DMS114 treated with DMSO at 0.1 percent for 48 hours (cell line): ENCODE measurements around the gene CPNE5.
"Not testable (repeated sequence)": the region's sequence is repeated elsewhere in the genome, so short reads cannot be mapped to it uniquely, and the experiment has no call there.

Source experiments
- DNase-seq: peaks from one replicate; lab custom pipeline; 2025; ENCODE audit not compliant: unreplicated experiment; lab: John Stamatoyannopoulos, UW

CPNE5 gene

DNA sequence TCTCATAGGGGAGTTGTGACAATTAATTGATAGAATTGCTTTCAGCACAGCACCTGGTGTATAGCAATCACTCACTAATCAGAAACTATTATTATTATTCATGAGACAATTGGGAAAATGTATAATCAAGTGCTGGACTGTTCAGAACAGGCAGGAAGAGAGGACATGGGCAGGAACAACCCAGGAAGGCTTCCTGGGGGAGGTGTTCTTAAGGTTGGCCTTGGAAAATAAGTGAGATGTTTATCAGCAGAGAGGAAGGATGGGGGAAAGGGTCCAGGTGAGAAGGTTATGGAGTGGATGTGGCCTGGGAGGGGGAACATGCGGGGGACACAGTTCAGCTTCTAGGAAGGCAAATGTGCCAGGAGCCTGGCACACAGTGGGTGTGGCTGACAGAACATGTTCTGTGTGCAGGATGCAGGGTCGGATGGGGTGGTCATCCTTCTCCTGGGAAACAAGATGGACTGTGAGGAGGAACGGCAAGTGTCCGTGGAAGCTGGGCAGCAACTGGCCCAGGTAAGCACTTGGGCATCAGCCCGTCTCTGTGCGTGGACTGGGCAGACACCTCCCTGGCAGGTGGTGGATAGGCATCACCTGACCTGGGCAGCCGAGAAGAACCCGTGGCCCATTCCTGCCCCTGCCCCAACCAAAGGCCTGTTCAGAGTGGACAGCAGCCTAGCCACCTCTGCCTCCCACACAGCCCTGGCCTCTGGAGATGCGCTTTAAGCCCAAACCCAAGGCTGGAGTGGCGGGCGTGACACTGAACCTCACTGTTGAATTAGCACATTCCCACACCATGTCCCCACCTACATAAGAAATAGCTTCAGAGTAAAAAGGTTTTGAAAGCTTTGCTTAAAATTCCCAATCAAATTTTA is 110.7 kb downstream of the CPNE5 start:
- no peak for DNase-seq

DNA sequence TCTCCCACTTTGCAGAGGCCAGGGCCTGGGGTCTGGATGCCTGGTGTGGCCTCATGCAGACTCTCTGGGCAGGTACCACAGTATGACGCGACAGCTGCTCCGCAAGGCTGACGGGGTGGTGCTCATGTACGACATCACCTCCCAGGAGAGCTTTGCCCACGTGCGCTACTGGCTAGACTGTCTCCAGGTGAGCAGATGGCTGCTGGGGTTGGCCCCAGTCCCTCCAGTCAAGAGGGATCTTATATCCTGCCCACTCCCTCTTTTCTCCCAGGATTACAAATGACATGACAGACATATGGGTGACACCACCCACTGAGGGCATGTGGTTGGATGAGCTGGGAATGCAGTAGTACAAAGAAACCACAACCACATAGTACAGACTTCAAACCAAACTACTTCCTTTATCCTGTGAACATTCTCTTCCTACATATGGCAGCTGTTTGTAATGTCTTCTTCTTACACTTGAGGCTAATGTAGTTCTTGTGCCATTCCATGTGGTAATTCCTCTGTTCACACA is 111.7 kb downstream of the CPNE5 start:
- no peak for DNase-seq

DNA sequence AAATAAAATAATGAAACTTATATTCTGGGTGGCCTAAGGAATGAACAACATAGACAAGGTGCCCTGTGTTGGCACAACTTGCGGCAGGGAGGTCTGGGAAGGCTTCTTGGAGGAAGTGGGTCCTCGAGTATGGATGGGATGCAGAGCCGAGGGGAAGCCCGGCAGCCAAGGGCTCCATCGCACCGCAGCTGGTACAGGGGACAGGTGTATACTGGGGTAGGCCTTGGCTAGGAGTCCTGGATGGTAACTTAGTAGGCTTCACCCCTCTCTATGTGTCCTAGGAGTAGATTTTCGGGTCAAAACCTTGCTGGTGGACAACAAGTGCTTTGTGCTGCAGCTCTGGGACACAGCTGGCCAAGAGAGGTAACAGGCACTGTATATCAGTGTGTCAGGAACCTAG is 113.7 kb downstream of the CPNE5 start:
- no peak for DNase-seq

DNA sequence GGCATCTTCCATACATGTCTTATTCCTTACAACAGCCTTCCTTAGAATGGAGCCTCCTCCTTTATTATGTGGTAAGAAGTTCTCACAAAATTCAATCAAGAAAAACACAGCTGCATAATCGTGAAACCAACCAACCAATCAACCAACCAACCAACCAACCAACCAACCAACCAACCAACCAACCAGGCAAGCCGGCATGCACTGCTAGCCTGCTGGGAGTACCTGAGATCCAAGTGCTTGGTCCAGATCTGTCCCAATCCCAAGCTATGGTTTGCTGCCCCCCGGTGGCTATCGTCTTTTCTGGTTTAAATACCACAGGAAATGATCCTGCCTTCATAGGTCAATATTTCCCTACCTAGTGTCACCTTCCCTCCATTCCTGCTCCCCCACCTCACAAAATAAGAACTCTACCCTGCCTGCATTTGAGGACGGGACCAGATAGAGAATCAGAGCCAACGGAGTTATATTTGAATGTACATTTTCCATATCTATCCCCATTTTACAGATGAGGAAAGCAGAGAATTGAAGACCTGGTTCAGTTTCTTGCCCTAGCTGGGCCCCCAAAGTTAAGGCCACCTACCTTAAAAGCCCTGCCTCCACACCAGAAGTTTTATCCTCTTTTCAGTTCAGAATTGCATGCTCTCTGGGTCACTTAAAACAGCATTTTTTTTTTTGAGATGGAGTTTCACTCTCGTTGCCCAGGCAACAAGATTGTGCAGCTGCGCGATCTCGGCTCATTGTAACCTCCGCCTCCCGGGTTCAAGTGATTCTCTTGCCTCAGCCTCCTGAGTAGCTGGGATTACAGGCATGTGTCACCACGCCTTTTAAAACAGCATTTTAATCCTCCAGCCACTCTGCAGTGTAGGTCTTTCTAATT is 114.5 kb downstream of the CPNE5 start:
- peak; percentile 68 for DNase-seq

DNA sequence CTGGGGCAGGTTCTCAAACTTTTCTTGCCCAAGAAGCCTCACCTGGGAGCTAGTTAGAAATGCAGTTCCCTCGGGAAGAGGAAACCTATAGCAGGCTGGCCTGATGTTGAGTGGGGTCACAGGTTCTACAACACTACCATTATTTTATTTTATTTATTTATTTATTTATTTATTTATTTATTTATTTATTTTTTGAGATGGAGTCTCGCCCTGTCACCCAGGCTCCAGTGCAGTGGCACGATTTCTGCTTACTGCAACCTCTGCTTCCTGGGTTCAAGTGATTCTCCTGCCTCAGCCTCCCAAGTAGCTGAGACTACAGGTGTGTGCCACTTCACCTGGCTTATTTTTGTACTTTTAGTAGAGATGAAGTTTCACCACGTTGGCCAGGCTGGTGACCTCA is 115.3 kb downstream of the CPNE5 start:
- DNase-seq: not testable (repeated sequence)

DNA sequence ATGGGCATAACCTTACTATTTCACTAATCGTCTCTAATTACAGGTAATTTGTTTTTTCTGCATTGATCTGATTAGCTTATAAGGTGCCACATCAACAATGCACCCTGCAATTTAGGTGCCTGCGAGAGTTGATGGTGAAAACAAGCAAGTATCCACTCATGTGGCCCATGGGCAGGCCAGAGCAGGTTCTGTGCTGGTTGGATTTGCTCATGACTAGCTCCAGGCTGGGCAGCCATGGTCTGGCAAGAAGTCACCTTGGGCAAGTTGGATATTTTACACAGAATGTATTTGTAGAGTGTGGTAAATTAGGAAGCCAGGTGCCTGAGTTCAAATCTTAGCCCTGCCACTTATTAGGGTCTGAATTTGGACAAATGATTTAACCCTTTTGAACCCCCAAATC is 116.4 kb downstream of the CPNE5 start:
- DNase-seq: no peak

DNA sequence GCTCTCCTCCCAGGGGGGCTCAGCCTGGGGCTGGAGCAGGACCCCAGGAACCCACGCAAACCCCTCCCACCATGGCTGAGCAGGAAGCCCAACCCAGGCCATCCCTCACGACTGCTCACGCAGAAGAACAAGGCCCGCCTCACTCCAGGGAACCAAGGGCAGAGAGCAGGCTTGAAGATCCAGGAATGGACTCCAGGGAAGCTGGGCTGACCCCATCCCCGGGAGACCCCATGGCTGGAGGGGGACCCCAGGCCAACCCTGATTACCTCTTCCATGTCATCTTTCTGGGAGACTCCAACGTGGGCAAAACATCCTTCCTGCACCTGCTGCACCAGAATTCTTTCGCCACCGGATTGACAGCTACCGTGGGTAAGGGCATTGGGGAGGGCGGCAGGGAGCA is 116.9 kb downstream of the CPNE5 start:
- DNase-seq: no peak

DNA sequence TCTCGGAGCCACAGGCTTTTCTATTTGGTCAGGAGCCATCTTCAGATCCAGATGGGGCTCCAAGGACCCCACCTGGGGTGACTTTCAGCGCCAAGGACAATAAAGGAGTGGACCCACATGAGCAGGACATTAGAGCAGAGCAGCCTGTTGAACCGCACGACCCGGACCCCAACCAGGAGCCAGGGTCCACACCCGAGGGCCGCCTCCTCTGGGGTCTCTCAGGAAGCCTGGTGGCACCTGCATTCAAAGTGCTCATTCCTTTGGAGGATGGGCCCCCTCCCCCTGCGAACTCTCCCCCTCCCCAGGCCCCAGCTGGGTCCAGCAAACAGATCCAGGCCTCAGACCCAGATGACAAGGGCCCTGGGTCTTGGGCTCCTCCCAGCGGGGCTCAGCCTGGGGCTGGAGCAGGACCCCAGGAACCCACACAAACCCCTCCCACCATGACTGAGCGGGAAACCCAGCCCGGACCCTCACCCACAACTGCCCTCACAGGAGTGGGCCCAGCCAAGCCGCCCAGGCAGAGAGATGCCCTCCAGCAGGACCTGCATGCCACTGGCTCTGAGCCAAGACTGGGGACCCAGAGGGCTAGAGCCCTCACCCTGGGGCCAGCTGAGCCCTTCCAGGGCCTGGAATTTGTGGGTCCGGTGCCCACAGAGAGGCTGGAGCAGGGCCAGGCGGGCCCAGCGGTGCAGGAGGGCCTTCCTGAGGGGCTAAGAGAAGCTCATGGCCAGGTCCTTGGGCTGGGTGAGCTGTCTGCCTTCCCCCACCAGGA is 117.7 kb downstream of the CPNE5 start:
- no peak for DNase-seq

DNA sequence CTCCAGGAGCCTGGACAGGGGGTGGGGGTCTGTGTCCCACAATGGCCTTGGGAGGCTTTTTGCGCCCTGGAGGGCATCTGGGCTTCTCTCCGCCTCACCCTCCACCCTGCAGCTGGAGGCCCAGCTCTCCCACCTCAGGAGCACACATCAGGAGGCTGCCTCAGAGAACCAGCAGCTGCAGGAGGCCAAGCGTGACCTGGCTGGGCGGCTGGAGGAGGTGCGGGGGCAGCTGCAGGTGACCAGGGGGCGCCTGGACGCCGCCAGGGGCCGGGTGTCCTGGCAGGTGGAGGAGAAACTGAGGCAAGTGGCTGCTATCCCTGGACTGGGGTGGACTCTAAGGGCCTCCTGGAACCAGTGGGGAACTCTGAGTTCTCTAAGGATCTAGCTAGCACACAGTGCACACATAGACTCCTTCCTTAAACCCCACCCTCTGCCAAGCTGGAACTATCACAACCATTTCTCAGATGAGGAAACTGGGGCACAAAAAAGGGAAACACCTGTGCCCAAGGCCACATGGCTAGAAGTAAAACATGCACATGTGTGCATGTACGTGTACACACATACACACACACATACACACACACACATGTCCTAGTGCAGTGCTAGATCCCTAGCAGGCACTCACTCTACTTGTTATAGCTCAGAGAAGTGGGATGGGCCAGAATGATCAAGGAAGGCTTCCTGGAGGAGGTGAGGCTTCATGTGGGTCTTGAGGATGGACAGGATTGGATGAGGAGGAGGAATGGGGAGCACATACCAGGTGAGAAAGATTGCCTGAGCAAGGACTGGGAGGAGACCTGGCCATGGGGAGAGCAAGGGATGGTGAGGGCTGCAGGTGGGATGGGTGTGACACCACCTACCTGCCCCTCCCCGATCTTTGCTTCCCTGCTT is 118.7 kb downstream of the CPNE5 start:
- no peak for DNase-seq

DNA sequence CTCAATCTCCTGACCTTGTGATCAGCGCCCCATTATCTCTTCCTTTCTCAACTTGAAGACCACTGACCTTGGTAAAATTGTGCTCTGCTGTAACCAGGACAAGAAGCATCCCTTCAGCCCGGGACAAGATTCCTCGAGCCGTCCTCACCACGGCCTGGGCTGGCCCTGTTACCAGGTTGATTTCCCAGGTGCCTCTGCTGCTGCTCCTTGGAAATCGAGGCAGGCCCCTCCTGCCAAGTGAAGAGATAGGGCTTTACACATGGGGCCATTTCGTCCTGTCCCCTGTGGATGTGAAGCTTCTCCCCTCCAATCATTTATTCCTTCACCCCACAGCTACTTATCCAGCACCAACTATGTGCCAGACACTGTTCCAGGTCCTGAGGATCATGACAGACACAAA is 120.1 kb downstream of the CPNE5 start:
- DNase-seq: no peak

DNA sequence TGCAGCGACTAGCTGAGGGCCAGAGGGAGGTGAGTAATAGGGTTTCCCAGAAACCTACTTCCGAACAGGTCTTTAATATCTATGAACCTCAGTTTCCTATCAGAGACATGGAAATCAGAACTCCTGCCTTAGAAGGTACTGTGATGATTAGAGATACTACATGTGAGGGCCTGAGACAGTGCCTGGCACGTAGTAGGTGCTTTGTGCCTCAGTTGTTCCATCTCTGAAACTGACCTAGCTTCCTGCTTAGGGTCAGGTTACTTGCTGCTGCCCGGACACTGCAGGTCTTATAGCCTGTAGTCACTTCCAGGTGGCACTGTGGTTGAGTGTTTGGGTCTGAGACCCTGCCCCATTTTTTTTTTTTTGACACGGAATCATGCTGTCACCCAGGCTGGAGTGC is 120.7 kb downstream of the CPNE5 start:
- no peak for DNase-seq

DNA sequence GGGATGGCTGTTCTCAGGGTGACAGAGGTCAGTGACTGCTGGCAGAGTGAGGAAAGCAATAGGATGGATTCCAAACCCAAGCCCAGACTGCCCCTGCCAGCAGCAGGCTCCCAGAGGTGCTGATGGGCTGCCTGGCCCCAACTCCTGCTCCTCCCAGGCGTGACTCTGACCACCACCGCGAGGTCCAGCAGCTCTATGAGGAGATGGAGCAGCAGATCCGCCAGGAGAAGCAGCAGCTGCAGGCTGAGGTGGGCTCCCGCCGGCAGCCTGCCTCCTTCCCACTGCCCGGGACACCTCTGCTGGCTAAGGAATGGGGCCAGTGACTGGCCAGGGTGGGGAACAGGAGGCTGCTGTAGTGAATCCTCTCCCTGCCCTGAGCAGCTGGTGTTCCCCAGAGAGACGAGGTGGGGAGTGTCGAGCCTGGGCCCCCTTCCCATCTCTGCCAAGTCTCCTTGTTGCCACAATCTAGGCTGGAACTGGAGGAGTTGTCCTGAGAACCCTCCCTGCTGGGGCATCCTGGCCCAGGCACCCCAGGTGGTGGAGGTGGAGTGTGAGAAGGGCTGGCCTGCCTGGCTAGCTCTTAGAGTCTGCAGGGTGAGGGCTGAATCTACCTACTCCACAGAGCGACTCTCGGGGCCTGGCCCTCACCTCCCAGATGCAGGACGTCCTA is 121.2 kb downstream of the CPNE5 start:
- no peak for DNase-seq

DNA sequence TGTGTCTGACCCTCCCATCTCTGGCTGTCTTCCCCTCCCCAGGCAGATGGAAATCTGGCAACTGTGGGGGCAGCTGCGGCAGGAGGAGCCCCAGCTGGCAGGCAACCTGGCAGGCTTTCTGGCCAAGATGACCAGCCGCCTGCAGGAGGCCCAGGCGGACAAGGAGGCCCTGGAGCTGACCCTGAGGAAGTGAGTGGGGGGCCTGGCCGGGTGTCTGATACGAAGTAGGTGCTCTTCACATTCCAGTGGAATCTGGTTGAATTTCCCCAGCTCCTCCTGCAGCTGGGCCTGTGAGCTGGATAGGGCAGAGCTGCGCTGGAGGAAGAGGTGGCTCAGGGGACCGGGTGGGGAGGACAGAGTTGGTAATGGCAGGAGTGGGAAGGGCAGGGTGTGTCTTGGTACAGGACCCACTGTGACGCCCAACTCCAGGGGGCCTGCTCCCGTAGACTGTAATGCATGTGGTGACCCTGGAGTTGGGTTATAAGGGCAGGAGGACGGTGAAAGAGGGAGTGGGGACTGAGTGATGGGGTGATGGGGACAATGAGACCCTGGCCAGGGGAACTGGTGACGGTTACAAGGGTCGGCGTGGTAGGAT is 121.9 kb downstream of the CPNE5 start:
- no peak for DNase-seq

DNA sequence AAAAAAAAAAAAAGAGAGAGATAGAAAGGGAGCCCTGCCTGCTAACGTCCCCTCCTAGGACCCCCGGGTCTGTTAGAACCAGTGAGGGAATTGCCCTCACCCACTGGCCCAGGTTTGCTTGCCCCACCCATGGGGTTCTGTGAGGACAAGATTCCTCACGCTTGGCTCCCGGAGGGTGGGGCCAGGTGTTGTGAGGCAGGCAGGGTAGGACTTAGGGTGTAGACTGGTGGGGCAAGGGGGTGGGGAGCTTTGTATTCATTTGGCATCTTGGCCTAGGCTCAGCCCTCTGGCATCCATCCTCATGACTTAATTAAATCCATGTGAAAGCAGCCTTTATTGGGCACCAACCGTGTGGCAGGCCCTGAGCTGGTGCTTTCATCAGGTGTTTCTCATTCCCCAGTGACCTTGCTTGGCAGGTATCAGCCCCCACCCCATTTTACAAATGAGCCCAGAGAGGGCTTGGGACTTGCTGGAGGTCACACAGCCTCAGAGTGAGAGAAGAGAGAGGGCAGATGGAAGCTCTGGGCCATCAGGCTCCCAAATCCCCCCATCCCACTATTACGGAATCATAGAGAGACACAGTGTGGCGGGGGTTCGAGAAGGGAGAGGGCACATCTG is 122.7 kb downstream of the CPNE5 start:
- no peak for DNase-seq

DNA sequence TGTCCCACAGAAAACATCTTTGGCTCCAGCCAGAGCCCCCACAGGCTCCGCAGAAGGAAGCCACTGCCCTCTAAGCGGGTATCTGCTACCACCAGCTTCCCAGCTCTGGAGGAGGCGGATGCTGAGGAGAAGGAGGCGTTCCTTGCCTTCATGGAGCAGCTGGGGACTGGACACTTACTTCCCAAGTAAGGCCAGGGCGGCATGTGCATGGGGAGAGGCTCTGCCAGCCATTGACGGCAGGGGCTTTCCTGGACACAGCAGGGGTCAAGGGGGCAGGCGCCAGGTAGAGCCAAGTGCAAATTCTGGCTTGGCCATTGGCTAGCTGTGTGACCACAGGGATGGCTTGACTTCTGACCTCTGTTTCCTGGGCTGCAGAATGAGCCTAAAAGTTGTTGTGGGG is 123.8 kb downstream of the CPNE5 start:
- no peak for DNase-seq

DNA sequence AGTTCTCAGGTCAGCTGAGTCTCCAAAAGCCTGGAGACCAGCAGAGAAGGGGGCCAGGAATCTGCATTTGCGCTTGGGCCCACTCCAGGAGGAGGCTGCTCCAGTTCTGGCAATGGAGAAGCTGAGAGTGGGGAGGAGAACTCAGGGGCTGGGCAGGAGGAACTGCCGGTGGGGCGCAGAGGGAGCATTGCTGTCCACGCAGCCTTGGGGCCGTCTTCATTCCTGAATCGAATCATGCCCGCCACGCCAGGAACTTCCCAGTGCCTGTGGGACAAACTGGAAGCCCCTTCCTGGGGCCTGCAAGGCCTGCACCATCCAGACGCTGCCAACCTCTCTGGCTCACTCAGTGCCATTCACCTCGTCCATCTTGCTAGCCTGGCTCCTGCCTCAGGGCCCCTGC is 124.7 kb downstream of the CPNE5 start:
- no peak for DNase-seq

DNA sequence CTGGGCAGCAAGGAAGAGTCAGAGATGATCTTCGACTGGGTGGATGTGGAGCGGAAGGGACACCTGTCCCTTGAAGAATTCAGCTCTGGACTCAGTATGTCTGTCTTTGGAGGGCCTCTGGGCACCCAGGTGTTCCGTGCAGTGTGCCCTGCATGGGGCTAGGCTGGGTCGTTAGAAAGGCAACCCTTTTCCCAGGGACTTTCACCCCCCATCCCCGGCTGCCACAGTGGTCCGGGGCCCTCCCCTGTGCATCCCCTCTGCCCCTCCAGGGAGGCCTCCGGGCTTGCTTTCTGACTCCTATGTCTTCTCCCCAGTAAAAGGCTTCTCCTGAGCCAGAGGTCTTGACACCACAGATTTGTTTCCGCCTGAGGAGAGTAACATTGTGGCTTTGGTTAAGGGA is 125.4 kb downstream of the CPNE5 start:
- no peak for DNase-seq

DNA sequence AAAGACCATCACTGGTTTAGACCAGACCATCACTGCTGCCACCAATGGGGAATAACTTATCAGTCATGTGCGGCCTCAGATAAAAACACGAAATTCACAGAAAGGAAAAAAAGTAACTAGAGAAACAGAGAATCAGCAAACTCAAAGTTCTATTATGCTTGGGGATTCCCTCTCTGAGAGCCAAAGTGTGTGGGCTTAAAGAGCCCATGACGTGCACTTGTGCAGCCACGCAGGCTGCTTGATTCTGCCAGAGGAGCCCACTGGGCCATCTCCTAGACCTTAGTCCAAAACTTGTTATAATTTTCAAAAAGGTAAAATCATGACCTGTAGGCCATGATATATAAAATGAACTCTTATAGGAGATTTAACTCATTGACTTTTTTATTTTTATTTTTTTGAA is 126.4 kb downstream of the CPNE5 start:
- DNase-seq: no peak

DNA sequence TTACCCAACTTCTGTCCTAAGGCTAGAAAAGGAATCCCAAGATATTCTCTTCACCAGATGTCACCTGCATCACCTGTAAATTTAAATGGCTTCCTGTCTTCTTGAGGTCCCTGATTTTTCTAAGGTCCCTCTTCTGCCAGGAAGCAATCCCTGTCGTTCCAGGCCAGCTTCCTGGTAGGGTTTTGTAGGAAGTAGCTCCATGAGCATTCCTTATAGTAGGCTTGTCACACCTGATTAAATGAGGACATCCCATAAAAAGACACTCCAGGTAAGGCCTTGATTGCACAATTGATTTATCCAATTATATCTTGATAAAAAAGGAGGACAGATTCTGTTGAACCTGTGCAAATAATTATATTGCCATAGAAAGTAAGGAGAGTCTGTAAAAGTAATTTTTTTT is 132.9 kb downstream of the CPNE5 start:
- DNase-seq: no peak
